PC-3 (cell line): ENCODE measurements around the gene LRRC49.

Experiments used
- CTCF ChIP-seq: fragments of 300-600 bp; sonication (generic); conservative IDR thresholded peaks from 2 replicates; pipeline ENCODE4 v1.5.1; 2017; ENCODE audit warnings: antibody characterized with exemption, low read depth, mild to moderate bottlenecking, low read length
- EZH2 ChIP-seq: fragments of 300-600 bp; sonication (generic); IDR thresholded peaks from one replicate; pipeline ENCODE4 v1.6.1; 2017; ENCODE audit warnings: antibody characterized with exemption, mild to moderate bottlenecking, low read length; ENCODE audit not compliant: unreplicated experiment

DNA sequence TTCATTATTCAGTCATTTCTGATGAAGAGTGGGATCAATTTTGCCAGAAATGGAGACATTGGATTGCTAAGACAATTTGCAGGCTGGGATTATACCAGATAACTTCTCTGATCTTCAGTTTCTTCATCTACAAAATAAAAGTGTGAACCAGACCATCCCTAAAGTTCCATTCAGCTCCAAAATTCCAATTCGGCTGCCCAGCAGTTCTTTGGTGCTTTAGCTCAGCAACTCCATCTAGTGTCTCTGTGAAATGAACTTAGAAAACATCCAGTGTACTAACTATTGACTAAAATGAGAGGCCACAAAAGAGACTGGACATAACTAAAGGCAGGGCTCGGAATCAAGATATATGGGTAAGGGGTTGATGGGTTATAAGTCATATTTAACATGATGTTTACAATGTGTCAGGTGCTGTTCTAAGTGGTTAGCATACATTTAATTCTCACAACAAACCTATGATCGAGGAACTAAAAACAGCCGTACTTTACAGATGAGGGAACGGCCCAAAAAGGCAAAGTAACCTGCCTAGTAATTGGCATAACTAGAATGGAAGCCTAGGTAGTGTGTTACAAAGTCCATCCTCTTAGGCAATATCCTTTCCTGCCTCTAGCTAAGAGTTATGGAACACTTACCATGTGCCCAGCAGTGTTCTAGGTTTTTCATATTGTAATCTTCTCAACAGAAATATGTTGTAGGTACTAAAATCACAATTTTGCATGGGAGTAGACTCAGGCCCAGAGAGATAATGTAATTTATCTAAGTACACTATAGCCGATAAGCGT is 17.4 kb upstream of the LRRC49 start:
- TF ChIP-seq CTCF = peak; percentile 86
- no peak for TF ChIP-seq EZH2
